Liver (tissue), 9 donors: ENCODE measurements around the gene HSPA12B. TPM values are rescaled to one million over a fixed set of nuclear protein-coding genes. Genes with fewer than 3 reads are reported as not detected.

Experiments
- DNase-seq: peaks from one replicate; pipeline ENCODE4 v3.0.0-alpha.2; 2017; ENCODE audit warnings: low spot score
- H3K27ac ChIP-seq, 2 donors: one replicate each; pipeline ENCODE4 v1.7.0; 2013; ENCODE audit warnings: inconsistent platforms in 2 of 2, low read length in 2 of 2, control low read depth in 1 of 2, low read depth in 1 of 2, mild to moderate bottlenecking in 1 of 2
- H3K27me3 ChIP-seq, 4 donors: one replicate each; pipeline versions ENCODE4 v1.6.1 to v1.7.0; 2013; ENCODE audit warnings: low read length in 3 of 4, inconsistent platforms in 1 of 4, mild to moderate bottlenecking in 1 of 4, moderate library complexity in 1 of 4; ENCODE audit not compliant: control insufficient read depth in 4 of 4, insufficient read depth in 4 of 4
- H3K36me3 ChIP-seq, 4 donors: one replicate each; pipeline versions ENCODE4 v1.6.1 to v1.7.0; 2013; ENCODE audit warnings: low read length in 3 of 4, mild to moderate bottlenecking in 3 of 4, low read depth in 1 of 4, moderate library complexity in 1 of 4; ENCODE audit not compliant: control insufficient read depth in 4 of 4, insufficient read depth in 3 of 4
- H3K4me1 ChIP-seq, 4 donors: one replicate each; pipeline versions ENCODE4 v1.6.1 to v1.7.0; 2013; ENCODE audit warnings: low read length in 3 of 4, mild to moderate bottlenecking in 3 of 4, moderate library complexity in 1 of 4; ENCODE audit not compliant: control insufficient read depth in 4 of 4, insufficient read depth in 4 of 4
- H3K4me3 ChIP-seq, 3 donors: one replicate each; pipeline versions ENCODE4 v1.6.1 to v1.7.0; 2013; ENCODE audit warnings: low read length in 3 of 3, control low read depth in 1 of 3, low read depth in 1 of 3, mild to moderate bottlenecking in 1 of 3
- H3K9ac ChIP-seq, 2 donors: one replicate each; pipeline ENCODE4 v1.7.0; 2013; ENCODE audit warnings: low read length in 2 of 2, mild to moderate bottlenecking in 2 of 2, moderate library complexity in 2 of 2, control low read depth in 1 of 2, low read depth in 1 of 2
- H3K9me3 ChIP-seq, 4 donors: one replicate each; pipeline versions ENCODE4 v1.6.1 to v1.7.0; 2013; ENCODE audit warnings: low read length in 3 of 4; ENCODE audit not compliant: control insufficient read depth in 4 of 4
- EGR1 ChIP-seq, 2 donors: IDR thresholded peaks; 2 replicates each; pipeline ENCODE4 v1.6.1; 2016 to 2018; ENCODE audit warnings: antibody characterized with exemption in 2 of 2, low read depth in 2 of 2
- FOXA1 ChIP-seq: IDR thresholded peaks from 2 replicates; pipeline ENCODE4 v1.6.1; 2016; ENCODE audit warnings: antibody characterized with exemption
- FOXA2 ChIP-seq: IDR thresholded peaks from 2 replicates; pipeline ENCODE4 v1.6.1; 2016; ENCODE audit warnings: antibody characterized with exemption
- GABPA ChIP-seq, 2 donors: IDR thresholded peaks in 1 of 2; conservative IDR thresholded peaks in 1 of 2; 2 replicates each; pipeline ENCODE4 v1.6.1; 2016; ENCODE audit warnings: antibody characterized with exemption in 2 of 2, mild to moderate bottlenecking in 1 of 2, moderate library complexity in 1 of 2
- HNF4A ChIP-seq, 2 donors: conservative IDR thresholded peaks; 2 replicates each; pipeline ENCODE4 v1.6.1; 2016; ENCODE audit warnings: antibody characterized with exemption in 2 of 2, mild to moderate bottlenecking in 2 of 2
- HNF4G ChIP-seq: IDR thresholded peaks from 2 replicates; pipeline ENCODE4 v1.6.1; 2016; ENCODE audit warnings: antibody characterized with exemption
- NR2F2 ChIP-seq: IDR thresholded peaks from 2 replicates; pipeline ENCODE4 v1.6.1; 2016; ENCODE audit warnings: antibody characterized with exemption
- SP1 ChIP-seq: IDR thresholded peaks from 2 replicates; pipeline ENCODE4 v1.6.1; 2018; ENCODE audit warnings: antibody characterized with exemption, mild to moderate bottlenecking
- TAF1 ChIP-seq: conservative IDR thresholded peaks from 2 replicates; pipeline ENCODE4 v1.6.1; 2016; ENCODE audit warnings: antibody characterized with exemption, mild to moderate bottlenecking
- YY1 ChIP-seq: IDR thresholded peaks from 2 replicates; pipeline ENCODE4 v1.6.1; 2016; ENCODE audit warnings: antibody characterized with exemption, mild to moderate bottlenecking
- WGBS: extraction: QIAGEN DNeasy Blood & Tissue Kit; methylation state at CpG from one replicate; pipeline ENCODE4 v1.1.7; 2013; 5-methylcytosine and 5-hydroxymethylcytosine counted together
- polyA plus RNA-seq, 2 donors: library from polyadenylated mRNA; stranded (reverse) in 1 of 2; unstranded in 1 of 2; fragments of 200-250 nt in 1 of 2; fragments of >200 nt in 1 of 2; fragmentation: Nextera tagmentation in 1 of 2; extraction: Ambion mirVana in 1 of 2; gene quantifications; one replicate each; pipeline versions ENCODE4 v1.2.1 to v1.2.3, GENCODE V29; 2013 to 2015
- total RNA-seq, 2 donors: library from RNA; depleted of rRNA; stranded (reverse); fragments of >200 nt; gene quantifications; one replicate each; pipeline ENCODE4 v1.2.3, GENCODE V29; 2014
- TF ChIP-seq, protein P1 (sequence below): IDR thresholded peaks from 2 replicates; pipeline ENCODE4 v1.6.1; 2016; ENCODE audit warnings: antibody characterized with exemption
- TF ChIP-seq, protein P2 (sequence below): IDR thresholded peaks from 2 replicates; pipeline ENCODE4 v1.6.1; 2016; ENCODE audit warnings: antibody characterized with exemption
- TF ChIP-seq, protein P3 (sequence below): IDR thresholded peaks from 2 replicates; pipeline ENCODE4 v1.6.1; 2016; ENCODE audit warnings: antibody characterized with exemption
- TF ChIP-seq, protein P4 (sequence below): IDR thresholded peaks from 2 replicates; pipeline ENCODE4 v1.6.1; 2016; ENCODE audit warnings: antibody characterized with exemption, mild to moderate bottlenecking
- donor health status: healthy.
- donor health status: healthy.
- donor health status: healthy.
- donor health status: healthy.
- donor health status: healthy.

Gene HSPA12B
- total and polyA plus RNA-seq, 4 donors: 0.72 to 1.8 (median 0.87) TPM

GRCh38 chr20:3705970-3706739 is 26.3 kb upstream of the HSPA12B start:
- H3K9ac ChIP-seq: no peak overlapping the region
- no peak for DNase-seq
- no peaks in the 10 kb centered on the region for H3K27me3 ChIP-seq
- no peaks in the 10 kb centered on the region for H3K9me3 ChIP-seq
- no peaks in the 10 kb centered on the region for H3K36me3 ChIP-seq
- H3K27ac ChIP-seq: no peak overlapping the region
- 94% methylated on average over 31 of the region's 31 CpGs for WGBS
- TF ChIP-seq HNF4A (conservative IDR thresholded peaks at IDR 0.05) (no peak), SP1 (no peak), NR2F2 (no peak)
- H3K4me1 ChIP-seq: no peaks in the 10 kb centered on the region
- no peak overlapping the region for H3K4me3 ChIP-seq

- no peak for DNase-seq
- no peaks in the 10 kb centered on the region for H3K9me3 ChIP-seq
- no peaks in the 10 kb centered on the region for H3K36me3 ChIP-seq
- H3K4me3 ChIP-seq: no peak overlapping the region
- no peak overlapping the region for H3K27ac ChIP-seq
- H3K9ac ChIP-seq: no peak overlapping the region
- H3K27me3 ChIP-seq: no peaks in the 10 kb centered on the region
- H3K4me1 ChIP-seq: no peaks in the 10 kb centered on the region
- WGBS: 84% methylated on average over 10 of the region's 10 CpGs
- no peak for TF ChIP-seq FOXA1
- TF ChIP-seq, protein P1, sequence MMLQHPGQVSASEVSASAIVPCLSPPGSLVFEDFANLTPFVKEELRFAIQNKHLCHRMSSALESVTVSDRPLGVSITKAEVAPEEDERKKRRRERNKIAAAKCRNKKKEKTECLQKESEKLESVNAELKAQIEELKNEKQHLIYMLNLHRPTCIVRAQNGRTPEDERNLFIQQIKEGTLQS: no peak
These were observed 25.5 kb upstream of the HSPA12B start for GRCh38 chr20:3706774-3707507.

- no peaks in the 10 kb centered on the region for H3K36me3 ChIP-seq
- H3K27me3 ChIP-seq: no peaks in the 10 kb centered on the region
- H3K9ac ChIP-seq: no peak overlapping the region
- no peak overlapping the region for H3K4me3 ChIP-seq
- TF ChIP-seq HNF4A (conservative IDR thresholded peaks at IDR 0.05) (no peak), YY1 (no peak)
- no peak for DNase-seq
- WGBS: 91% methylated on average over 3 of the region's 3 CpGs
- no peaks in the 10 kb centered on the region for H3K4me1 ChIP-seq
- H3K9me3 ChIP-seq: no peaks in the 10 kb centered on the region
- no peak overlapping the region for H3K27ac ChIP-seq
These were observed 25.0 kb upstream of the HSPA12B start for GRCh38 chr20:3707508-3707899.

DNA sequence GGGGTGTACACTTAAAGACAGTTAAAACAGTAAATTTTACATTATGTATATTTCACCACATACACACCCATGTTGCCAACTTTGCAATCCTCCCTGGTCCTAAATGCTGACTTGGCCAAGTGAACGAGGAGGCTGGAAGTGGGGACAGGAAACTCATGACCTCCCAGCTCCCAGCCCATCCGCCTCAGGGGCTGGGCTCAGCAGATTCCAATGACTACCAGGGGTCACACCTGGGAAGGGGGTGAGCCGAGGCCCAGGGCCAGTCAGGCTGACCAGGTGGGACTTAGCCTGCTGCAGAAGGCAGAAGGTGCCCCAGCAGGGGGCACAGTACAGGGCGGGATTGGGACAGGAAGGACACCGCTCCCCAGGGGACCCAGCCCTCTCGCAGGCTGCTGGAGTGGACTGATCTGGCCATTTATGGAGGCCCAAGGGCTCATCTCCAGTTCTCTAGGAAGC is 22.4 kb upstream of the HSPA12B start:
- no peaks in the 10 kb centered on the region for H3K4me1 ChIP-seq
- no peaks in the 10 kb centered on the region for H3K36me3 ChIP-seq
- H3K27ac ChIP-seq: no peak overlapping the region
- WGBS: 65% methylated on average over 6 of the region's 6 CpGs
- no peak for DNase-seq
- H3K9ac ChIP-seq: no peak overlapping the region
- H3K9me3 ChIP-seq: no peaks in the 10 kb centered on the region
- no peak overlapping the region for H3K4me3 ChIP-seq
- H3K27me3 ChIP-seq: no peaks in the 10 kb centered on the region
- TF ChIP-seq, protein P2, sequence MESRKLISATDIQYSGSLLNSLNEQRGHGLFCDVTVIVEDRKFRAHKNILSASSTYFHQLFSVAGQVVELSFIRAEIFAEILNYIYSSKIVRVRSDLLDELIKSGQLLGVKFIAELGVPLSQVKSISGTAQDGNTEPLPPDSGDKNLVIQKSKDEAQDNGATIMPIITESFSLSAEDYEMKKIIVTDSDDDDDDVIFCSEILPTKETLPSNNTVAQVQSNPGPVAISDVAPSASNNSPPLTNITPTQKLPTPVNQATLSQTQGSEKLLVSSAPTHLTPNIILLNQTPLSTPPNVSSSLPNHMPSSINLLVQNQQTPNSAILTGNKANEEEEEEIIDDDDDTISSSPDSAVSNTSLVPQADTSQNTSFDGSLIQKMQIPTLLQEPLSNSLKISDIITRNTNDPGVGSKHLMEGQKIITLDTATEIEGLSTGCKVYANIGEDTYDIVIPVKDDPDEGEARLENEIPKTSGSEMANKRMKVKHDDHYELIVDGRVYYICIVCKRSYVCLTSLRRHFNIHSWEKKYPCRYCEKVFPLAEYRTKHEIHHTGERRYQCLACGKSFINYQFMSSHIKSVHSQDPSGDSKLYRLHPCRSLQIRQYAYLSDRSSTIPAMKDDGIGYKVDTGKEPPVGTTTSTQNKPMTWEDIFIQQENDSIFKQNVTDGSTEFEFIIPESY: no peak
- TF ChIP-seq HNF4G: no peak
- TF ChIP-seq, protein P1: no peak
- no peak for TF ChIP-seq FOXA2
- no peak for TF ChIP-seq EGR1 (IDR thresholded peaks at IDR 0.05; ENCODE audit: low read depth in 2 of 2)
- no peak for TF ChIP-seq GABPA (IDR thresholded peaks at IDR 0.05 in 1 of 2, conservative IDR thresholded peaks at IDR 0.05 in 1 of 2)
- TF ChIP-seq SP1: no peak
- TF ChIP-seq TAF1: no peak
- no peak for TF ChIP-seq YY1
- TF ChIP-seq, protein P3, sequence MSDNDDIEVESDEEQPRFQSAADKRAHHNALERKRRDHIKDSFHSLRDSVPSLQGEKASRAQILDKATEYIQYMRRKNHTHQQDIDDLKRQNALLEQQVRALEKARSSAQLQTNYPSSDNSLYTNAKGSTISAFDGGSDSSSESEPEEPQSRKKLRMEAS: no peak
- TF ChIP-seq NR2F2: no peak
- TF ChIP-seq, protein P4, sequence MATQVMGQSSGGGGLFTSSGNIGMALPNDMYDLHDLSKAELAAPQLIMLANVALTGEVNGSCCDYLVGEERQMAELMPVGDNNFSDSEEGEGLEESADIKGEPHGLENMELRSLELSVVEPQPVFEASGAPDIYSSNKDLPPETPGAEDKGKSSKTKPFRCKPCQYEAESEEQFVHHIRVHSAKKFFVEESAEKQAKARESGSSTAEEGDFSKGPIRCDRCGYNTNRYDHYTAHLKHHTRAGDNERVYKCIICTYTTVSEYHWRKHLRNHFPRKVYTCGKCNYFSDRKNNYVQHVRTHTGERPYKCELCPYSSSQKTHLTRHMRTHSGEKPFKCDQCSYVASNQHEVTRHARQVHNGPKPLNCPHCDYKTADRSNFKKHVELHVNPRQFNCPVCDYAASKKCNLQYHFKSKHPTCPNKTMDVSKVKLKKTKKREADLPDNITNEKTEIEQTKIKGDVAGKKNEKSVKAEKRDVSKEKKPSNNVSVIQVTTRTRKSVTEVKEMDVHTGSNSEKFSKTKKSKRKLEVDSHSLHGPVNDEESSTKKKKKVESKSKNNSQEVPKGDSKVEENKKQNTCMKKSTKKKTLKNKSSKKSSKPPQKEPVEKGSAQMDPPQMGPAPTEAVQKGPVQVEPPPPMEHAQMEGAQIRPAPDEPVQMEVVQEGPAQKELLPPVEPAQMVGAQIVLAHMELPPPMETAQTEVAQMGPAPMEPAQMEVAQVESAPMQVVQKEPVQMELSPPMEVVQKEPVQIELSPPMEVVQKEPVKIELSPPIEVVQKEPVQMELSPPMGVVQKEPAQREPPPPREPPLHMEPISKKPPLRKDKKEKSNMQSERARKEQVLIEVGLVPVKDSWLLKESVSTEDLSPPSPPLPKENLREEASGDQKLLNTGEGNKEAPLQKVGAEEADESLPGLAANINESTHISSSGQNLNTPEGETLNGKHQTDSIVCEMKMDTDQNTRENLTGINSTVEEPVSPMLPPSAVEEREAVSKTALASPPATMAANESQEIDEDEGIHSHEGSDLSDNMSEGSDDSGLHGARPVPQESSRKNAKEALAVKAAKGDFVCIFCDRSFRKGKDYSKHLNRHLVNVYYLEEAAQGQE: no peak
